HG02943 (cell line): ENCODE results near the gene CYP4F8.

Experiments
- ATAC-seq: cut with Tn5 transposase; IDR thresholded peaks from one replicate; pipeline ENCODE4 v1.9.1; 2021; ENCODE audit warnings: mild to moderate bottlenecking, low read depth, moderate library complexity; ENCODE audit not compliant: unreplicated experiment

CYP4F8 gene

GRCh38 chr19:15615526-15615925 lies 508 bp downstream of the CYP4F8 start:
- ATAC-seq, result no peak

GRCh38 chr19:15616183-15616582 lies 1.2 kb downstream of the CYP4F8 start:
- ATAC-seq, result no peak

- no peak for ATAC-seq
These were observed 1.7 kb downstream of the CYP4F8 start for GRCh38 chr19:15616627-15617270.

- no peak for ATAC-seq
These were observed 3.3 kb downstream of the CYP4F8 start for GRCh38 chr19:15618321-15618720.

- ATAC-seq, result no peak
These were observed 6.8 kb downstream of the CYP4F8 start for GRCh38 chr19:15621801-15622200.

- no peak for ATAC-seq
These were observed 8.0 kb downstream of the CYP4F8 start for GRCh38 chr19:15622991-15623390.

- no peak for ATAC-seq
These were observed 8.8 kb downstream of the CYP4F8 start for GRCh38 chr19:15623711-15624318.

GRCh38 chr19:15628236-15629002 lies 13.4 kb downstream of the CYP4F8 start:
- no peak for ATAC-seq

- no peak for ATAC-seq
These were observed 14.2 kb downstream of the CYP4F8 start for GRCh38 chr19:15629003-15629880.

GRCh38 chr19:15631817-15632216 lies 16.8 kb downstream of the CYP4F8 start:
- no peak for ATAC-seq

GRCh38 chr19:15633082-15633835 lies 18.2 kb downstream of the CYP4F8 start:
- no peak for ATAC-seq

- ATAC-seq, result no peak
These were observed 19.1 kb downstream of the CYP4F8 start for GRCh38 chr19:15634105-15634504.

GRCh38 chr19:15635016-15635805 lies 20.2 kb downstream of the CYP4F8 start:
- ATAC-seq, result no peak

GRCh38 chr19:15636026-15636425 lies 21.0 kb downstream of the CYP4F8 start:
- ATAC-seq, result no peak

GRCh38 chr19:15639596-15639995 lies 24.6 kb downstream of the CYP4F8 start:
- ATAC-seq, result no peak

- ATAC-seq, result no peak
These were observed 25.4 kb downstream of the CYP4F8 start, which contains the start of gene CYP4F3 for GRCh38 chr19:15640294-15640903. CYP4F3 (plus strand) TSS chr19:15640897; CDS start chr19:15641416, 519 bp downstream.

- ATAC-seq, result no peak
These were observed 26.0 kb downstream of the CYP4F8 start for GRCh38 chr19:15640904-15641597.

GRCh38 chr19:15641901-15642491 lies 27.0 kb downstream of the CYP4F8 start:
- no peak for ATAC-seq
